SW480 (cell line): ENCODE data around the gene CCDC93.
A peak's percentile ranks its signal among the peaks of the same experiment; 100 is the strongest.

Source experiments
- DNase-seq: peaks from one replicate; pipeline ENCODE4 v3.0.0-alpha.2; 2016; ENCODE audit warnings: low spot score

Gene CCDC93

DNA sequence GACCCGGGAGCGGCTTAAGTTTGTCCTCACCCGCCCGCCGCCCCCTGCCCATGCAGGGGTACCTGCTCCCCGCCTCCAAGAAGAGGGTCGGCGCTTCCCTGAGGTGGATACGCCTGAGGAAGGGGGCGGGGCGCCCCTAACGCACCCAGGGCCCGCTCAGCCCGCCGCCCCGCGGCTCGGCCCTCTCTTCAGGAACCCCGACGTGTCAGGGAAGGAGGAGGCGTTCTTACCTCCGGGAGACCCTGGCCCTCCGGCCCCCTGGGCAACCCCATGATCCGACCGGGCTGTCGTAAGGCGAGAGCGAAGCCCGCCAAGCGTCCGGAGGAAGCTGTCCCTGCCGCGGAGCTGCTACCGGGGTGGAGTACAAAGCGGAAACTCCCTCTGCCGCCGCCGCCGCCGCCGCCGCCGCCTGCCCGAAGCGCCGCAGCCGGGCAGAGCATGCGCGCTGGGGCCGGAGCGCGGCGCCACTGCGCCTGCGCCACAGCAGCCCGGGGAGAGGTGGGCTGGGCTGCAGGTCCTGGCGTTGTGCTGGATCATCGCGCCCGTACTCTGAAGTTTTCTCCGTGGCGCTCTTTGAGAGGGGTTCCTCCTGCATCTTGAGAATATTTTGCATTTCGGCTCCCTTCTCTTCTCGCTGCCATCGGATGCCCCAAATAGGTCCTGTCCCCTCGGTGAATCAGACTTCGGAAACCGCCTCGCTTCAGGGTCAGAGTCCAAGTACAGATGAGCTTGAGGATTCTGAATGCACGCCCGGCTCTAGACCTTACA, at the start of gene CCDC93:
Gene CCDC93, minus strand, starts transcription at position 347 of the 768 bp plus-strand sequence. Its CDS starts 75 bp downstream, at position 272.
- peak; percentile 80 for DNase-seq

GRCh38 chr2:118062669-118063068, 48.8 kb upstream of the CCDC93 start:
- peak; percentile 57 for DNase-seq

GRCh38 chr2:118062048-118062447, 48.2 kb upstream of the CCDC93 start:
- DNase-seq: peak; percentile 42

DNA sequence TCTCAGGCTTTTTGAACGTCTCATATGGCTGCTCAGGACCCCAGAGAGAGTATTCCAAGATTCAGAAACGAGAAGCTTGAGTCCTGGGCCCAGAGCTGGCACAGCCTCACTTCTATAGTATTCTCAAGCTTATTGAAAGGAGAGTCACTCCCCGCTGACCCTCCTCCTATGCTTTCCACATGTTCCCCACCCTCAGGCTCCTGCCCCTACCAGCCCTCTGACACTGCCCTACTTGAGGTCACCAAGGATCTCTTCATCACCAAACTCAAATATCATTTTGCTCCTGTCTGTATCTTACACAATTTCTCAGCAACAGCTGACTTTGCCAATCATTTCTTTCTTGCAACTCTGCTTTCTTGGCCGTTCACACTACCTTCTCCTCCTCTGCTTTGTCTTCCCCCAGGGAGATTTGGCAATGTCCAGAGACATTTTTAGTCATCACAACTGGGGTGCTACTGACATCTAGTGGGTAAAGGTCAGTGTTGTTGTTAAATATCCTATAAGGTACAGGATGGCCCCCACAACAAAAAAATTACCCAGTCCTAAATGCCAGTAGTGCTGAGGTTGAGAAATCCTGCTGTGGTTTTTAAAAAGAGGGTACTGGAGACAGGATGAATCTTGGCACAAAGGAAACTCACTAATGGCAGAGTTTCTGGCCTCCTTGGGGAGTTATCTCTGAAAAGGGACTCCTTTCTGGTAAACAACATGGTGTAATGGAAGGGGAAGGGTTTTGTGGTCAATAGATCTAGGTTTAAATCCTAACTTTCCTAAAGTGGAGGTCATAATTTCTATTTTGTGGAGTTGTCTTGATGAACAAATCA, 47.5 kb upstream of the CCDC93 start:
- peak; percentile 69 for DNase-seq

- DNase-seq: peak; percentile 95
Measured at GRCh38 chr2:118059919-118060478, 46.1 kb upstream of the CCDC93 start.

GRCh38 chr2:118058951-118059350, 45.1 kb upstream of the CCDC93 start:
- no peak for DNase-seq

DNA sequence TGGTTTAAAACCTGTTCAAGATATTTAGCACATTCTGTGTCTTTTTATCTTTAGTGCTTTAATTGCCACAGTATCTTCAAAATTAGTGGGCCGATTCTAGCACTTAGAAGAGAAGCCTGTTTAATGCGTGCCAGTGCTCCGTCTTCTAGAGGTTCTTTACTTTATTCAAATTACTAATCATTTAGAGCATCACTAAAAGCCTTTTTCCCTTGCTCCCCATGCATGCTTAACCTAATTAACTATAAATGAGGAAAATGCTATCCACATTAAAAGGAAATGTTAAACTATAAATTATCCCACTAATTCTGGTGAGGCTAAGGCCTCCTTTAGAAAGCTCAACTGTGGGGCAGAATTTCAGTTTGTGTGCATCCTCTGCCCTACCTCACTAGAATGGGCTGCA, 42.9 kb upstream of the CCDC93 start:
- DNase-seq: no peak

GRCh38 chr2:118056165-118056534, 42.3 kb upstream of the CCDC93 start:
- no peak for DNase-seq

- no peak for DNase-seq
Measured at GRCh38 chr2:118055512-118056164, 41.8 kb upstream of the CCDC93 start.

GRCh38 chr2:118054213-118055008, 40.5 kb upstream of the CCDC93 start:
- DNase-seq: no peak

DNA sequence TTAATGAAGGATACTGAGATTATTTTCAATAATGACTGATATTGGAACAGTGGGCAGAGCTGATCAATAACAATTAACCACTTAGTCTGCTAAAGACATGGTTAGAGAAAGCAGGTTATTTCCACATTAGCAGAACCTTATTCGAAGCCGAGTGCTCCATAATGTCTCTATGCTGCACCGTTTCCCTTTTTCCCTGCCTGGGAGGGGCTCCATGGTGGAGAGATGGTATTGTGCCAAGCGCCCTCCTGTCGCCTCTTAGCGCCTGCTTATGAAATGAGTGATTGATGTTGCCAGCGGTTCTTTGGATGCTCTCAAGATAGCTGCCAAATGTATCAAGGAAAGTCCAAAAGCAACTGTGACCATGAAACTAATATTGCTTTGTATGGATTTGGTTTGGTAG, 39.8 kb upstream of the CCDC93 start:
- no peak for DNase-seq

GRCh38 chr2:118052474-118052873, 38.6 kb upstream of the CCDC93 start:
- no peak for DNase-seq

GRCh38 chr2:118051826-118052358, 38.0 kb upstream of the CCDC93 start:
- DNase-seq: no peak

DNA sequence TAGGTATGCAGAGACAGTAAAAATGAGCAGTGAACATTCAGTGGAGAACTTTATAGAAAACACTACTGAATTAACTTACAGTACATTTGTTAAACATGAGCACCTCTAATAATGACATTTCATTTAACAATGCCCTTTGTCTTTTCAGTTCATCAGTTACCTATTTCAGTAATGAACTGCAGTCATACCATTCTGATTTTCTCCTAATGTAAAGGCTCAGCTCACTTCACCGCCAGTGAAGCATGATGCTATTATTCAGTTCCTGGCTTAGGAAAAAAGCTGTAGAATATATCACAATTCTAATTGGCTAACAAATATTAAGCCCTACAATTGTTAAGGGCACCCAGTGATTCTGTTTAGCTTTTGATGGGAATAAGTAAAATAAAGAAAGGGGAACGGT, 37.1 kb upstream of the CCDC93 start:
- no peak for DNase-seq

DNA sequence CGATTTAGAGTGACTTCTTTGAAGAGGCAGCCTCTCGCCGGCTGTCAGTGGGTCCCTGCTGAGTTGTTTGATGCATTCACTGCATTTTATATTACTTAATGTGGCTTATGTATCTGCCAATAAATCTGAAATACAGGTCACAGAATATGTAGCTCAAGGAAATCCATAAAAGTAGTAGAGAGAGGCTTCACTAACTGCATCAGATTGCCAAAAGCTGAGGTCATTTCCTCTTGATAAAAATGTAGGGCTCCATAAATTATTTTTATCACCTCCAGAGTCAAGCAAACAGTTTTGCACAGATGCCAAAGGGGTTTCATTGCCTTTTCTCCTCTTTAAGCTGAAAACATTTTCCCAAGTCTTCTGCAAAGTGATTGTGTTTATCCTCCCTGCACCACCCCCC, 36.5 kb upstream of the CCDC93 start:
- DNase-seq: no peak

- DNase-seq: peak; percentile 77
Measured at GRCh38 chr2:118049816-118050140, 35.9 kb upstream of the CCDC93 start.

DNA sequence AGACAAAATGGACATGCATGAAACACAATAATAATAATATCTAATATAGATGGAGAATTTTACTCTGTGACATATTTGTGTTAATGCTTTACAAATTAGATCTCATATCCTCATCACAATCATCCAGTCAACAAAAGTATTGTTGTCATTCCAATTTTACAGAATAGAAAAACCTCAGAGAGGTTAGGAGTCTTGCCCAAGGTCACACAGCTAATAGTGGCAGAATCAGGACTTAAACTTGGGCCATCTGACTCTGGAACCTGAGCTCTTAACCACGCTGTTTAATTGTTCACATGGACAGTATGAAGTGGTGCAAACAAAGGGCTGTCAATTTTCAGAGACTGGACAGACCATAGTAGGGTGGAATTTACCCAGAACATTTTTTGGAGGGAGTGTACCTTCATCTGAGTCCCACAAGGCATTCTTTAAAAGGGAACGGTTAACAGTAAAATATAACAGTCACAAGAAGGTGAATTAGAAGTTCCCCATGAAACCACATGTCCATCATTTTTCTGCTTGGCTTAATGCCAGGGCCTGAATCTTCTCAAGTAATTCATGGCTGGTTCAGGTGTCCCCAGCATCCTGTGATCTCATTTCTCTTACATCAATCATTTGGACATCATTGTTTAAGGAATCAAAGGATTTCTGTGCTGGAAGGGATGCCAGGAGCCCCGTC, 35.4 kb upstream of the CCDC93 start:
- no peak for DNase-seq

DNA sequence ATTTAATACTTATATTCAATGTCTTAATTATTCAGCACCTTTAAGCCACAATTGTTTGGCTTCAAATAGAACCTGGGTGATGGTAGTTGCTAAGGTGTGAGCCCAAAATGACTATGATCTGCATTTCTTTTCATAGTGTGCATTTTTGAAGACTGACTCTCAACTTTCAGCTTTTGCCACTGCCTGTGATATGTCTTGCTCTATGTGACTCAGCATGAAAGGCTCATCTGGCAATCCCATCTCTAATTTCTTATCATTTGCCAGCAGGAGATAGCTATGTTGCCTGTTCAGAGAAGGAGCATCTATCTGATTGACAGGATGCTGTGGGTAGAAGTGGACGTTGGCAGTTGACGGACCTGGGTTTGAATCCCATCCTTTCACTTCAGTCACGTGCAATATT, 34.5 kb upstream of the CCDC93 start:
- no peak for DNase-seq

DNA sequence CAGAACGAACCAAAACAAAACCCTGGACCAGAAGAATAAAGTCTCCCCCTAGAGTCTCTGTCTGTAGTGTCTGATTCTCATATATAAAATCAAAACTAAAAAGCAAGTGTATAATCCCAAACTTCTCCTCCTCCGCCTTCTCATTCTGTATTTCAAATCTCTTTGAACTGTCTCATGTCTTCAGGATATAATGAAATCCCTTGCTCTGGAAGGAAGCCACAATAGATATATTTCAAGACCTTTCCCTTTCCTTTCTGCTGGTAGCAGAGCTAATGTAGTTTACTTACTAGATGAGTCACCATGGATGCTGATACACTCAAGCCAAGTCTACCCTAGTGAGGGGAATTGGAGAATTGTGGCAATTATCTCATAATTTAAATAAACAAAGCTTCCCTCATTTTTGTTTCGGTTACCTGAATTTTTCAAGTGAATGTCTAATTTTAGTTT, 33.5 kb upstream of the CCDC93 start:
- DNase-seq: no peak

DNA sequence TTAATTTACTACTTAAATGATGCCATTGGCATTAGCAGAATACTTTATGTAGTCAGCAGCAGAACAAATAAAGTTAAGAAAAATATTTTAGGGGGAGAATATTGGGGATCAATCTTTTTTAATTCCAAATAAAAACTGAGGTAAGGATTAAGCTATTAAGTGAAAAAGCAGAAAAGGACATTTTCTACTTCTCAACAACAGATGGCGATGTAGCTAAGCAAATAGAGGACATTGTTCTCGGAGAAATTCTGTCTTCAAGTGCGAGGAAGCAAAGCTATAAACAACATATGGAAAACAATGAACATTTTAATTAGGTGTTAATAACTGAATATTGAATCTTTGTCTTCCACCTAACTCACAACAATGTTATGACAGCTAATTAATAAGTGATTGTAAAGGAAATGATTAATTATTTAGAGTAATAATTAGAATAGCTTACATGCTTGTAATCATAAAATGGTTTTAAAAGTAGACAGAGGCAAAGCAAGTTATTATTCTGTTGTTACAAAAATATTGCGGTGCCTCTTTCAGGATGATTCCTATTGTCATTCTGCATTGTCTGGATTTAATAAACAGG, 32.9 kb upstream of the CCDC93 start:
- peak; percentile 68 for DNase-seq

GRCh38 chr2:118045286-118045685, 31.4 kb upstream of the CCDC93 start:
- DNase-seq: no peak
